Parathyroid adenoma (tissue), 2 donors: Measurements from ENCODE around the gene ZC3H15.

ENCODE experiments used
- H2AFZ ChIP-seq: fragments of 300-600 bp; sonication (generic); one replicate; pipeline ENCODE4 v1.7.0; 2017; ENCODE audit warnings: antibody characterized with exemption, mild to moderate bottlenecking
- H3K27ac ChIP-seq: fragments of 300-600 bp; sonication (generic); one replicate; pipeline ENCODE4 v1.7.0; 2017
- H3K27me3 ChIP-seq: fragments of 300-600 bp; sonication (generic); one replicate; pipeline ENCODE4 v1.7.0; 2017; ENCODE audit warnings: low read length; ENCODE audit not compliant: control insufficient read depth, insufficient read depth
- H3K36me3 ChIP-seq: fragments of 300-600 bp; sonication (generic); one replicate; pipeline ENCODE4 v1.7.0; 2017; ENCODE audit warnings: low read length; ENCODE audit not compliant: control insufficient read depth, insufficient read depth
- H3K4me1 ChIP-seq: fragments of 300-600 bp; sonication (generic); one replicate; pipeline ENCODE4 v1.7.0; 2017; ENCODE audit warnings: control low read depth
- H3K4me2 ChIP-seq: fragments of 300-600 bp; sonication (generic); one replicate; pipeline ENCODE4 v1.7.0; 2017; ENCODE audit warnings: low read length
- H3K4me3 ChIP-seq: fragments of 300-600 bp; sonication (generic); one replicate; pipeline ENCODE4 v1.7.0; 2017; ENCODE audit warnings: low read depth, low read length
- H3K79me2 ChIP-seq: fragments of 300-600 bp; sonication (generic); one replicate; pipeline ENCODE4 v1.7.0; 2017; ENCODE audit warnings: control low read depth
- H3K9ac ChIP-seq: fragments of 300-600 bp; sonication (generic); one replicate; pipeline ENCODE4 v1.7.0; 2017; ENCODE audit warnings: mild to moderate bottlenecking
- H3K9me3 ChIP-seq: fragments of 300-600 bp; sonication (generic); one replicate; pipeline ENCODE4 v1.7.0; 2017; ENCODE audit warnings: low read length; ENCODE audit not compliant: control insufficient read depth
- TF ChIP-seq, protein P1 (sequence below): fragments of 300-600 bp; sonication (generic); IDR thresholded peaks from one replicate; pipeline ENCODE4 v1.7.0; 2017; ENCODE audit warnings: antibody characterized with exemption, mild to moderate bottlenecking
- donor health status: primary hyperparathyroidism.

ZC3H15 gene

DNA sequence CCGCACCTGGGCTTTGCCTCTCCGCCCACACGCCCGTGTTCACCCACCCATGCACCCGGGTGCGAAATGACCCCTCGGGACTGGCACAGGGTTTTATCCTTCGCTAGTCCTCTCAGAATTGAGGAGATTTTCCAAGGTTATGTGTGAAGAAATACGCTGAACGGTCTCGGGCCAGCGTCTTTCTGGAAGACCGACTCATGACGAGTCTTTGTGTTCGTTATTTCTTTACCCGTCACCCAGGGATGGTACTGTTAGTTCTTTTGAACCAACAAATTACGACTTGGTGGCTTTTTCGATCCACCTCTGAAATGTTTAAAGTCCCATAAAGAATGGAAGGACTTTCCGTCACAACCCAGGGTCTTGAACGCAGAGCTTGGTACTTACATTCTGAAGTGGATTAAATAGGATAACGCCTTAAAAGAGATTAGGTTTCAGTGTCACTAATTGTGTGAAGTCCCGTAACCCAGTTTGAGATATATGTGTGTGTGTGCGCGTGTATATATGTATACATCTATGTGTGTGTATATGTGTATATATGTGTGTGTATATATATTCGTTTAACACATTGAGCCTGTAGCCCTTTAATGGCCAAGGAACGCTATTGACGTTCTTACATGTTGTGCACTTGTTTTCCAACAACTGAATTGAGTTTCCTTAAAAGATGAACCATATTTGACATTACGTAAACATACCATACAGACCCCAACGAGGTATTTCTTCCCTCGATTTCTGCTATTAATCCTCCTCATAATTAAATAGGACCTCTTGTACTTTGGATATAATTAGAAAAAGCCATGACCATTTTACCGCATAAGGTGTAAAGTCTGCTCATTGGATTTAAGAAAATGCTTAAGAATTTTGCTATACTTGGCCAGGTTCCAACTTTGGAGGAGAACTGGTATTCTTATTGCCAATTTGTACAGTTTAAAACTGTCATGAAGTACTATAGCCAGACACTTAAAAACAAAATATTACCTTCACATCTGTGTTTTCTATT, 889 bp downstream of the ZC3H15 start:
- Histone ChIP-seq H3K4me1 (peaks cover 7% of the 10 kb centered on the region), H3K9me3 (no peaks in the 10 kb centered on the region), H3K9ac (peak overlapping the region; percentile 73), H3K27me3 (no peaks in the 10 kb centered on the region), H3K4me2 (peak overlapping the region; percentile 84), H2AFZ (peak overlapping the region; percentile 91), H3K27ac (peak overlapping the region; percentile 89), H3K79me2 (peaks cover 44% of the 10 kb centered on the region), H3K4me3 (peak overlapping the region; percentile 79), H3K36me3 (no peaks in the 10 kb centered on the region)
- TF ChIP-seq, protein P1, sequence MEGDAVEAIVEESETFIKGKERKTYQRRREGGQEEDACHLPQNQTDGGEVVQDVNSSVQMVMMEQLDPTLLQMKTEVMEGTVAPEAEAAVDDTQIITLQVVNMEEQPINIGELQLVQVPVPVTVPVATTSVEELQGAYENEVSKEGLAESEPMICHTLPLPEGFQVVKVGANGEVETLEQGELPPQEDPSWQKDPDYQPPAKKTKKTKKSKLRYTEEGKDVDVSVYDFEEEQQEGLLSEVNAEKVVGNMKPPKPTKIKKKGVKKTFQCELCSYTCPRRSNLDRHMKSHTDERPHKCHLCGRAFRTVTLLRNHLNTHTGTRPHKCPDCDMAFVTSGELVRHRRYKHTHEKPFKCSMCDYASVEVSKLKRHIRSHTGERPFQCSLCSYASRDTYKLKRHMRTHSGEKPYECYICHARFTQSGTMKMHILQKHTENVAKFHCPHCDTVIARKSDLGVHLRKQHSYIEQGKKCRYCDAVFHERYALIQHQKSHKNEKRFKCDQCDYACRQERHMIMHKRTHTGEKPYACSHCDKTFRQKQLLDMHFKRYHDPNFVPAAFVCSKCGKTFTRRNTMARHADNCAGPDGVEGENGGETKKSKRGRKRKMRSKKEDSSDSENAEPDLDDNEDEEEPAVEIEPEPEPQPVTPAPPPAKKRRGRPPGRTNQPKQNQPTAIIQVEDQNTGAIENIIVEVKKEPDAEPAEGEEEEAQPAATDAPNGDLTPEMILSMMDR: no peak

DNA sequence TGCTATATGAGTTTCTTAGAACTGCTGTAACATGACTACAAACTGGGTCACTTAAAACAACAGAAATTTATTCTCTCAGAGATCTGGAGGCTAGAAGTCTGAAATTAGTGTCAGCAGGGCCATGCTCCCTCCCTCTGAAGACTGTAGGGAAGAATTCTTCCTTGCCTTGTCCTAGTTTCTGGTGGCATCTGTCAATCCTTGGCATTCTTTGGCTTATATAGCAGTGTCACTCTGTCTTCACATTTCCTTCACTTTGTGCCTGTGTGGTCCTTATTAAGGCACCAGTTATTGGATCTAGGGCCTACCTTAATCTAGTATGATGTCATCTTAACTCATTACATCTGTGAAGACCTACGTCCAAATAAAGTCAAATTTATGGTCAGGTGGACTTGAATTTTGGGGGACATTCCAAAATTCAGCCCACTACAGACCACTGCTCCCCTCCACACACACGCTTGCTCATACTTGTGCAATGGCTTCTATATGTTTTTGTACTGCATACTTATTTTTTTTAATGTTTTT, 7.6 kb downstream of the ZC3H15 start:
- TF ChIP-seq, protein P1: no peak
- H3K27me3 ChIP-seq: no peaks in the 10 kb centered on the region
- no peak overlapping the region for H3K9ac ChIP-seq
- H3K4me3 ChIP-seq: no peak overlapping the region
- no peaks in the 10 kb centered on the region for H3K36me3 ChIP-seq
- H2AFZ ChIP-seq: no peak overlapping the region
- no peak overlapping the region for H3K4me2 ChIP-seq
- peaks cover 57% of the 10 kb centered on the region for H3K79me2 ChIP-seq
- no peak overlapping the region for H3K27ac ChIP-seq
- peaks cover 5% of the 10 kb centered on the region for H3K4me1 ChIP-seq
- H3K9me3 ChIP-seq: no peaks in the 10 kb centered on the region

DNA sequence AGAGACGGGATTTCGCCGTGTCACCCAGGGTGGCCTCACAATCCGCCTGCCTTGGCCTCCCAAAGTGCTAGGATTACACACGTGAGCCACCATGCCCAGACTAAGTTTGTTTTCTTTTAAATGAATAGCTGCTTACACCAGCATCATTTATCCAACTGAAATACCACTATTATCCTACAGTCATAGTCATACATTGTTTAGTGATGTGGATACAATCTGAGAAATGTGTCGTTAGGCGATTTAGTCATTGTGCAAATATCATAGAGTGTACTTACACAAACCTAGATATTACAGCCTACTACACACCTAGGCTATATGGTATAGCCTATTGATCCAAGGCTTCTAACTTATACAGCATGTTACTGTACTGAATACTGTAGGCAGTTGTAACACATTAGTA, 10.3 kb downstream of the ZC3H15 start:
- Histone ChIP-seq H3K9me3 (no peaks in the 10 kb centered on the region), H3K9ac (no peak overlapping the region), H2AFZ (no peak overlapping the region), H3K4me1 (peaks cover 5% of the 10 kb centered on the region), H3K27ac (no peak overlapping the region), H3K4me2 (no peak overlapping the region), H3K36me3 (no peaks in the 10 kb centered on the region), H3K27me3 (no peaks in the 10 kb centered on the region), H3K79me2 (peaks cover 33% of the 10 kb centered on the region), H3K4me3 (no peak overlapping the region)
- TF ChIP-seq, protein P1: no peak

DNA sequence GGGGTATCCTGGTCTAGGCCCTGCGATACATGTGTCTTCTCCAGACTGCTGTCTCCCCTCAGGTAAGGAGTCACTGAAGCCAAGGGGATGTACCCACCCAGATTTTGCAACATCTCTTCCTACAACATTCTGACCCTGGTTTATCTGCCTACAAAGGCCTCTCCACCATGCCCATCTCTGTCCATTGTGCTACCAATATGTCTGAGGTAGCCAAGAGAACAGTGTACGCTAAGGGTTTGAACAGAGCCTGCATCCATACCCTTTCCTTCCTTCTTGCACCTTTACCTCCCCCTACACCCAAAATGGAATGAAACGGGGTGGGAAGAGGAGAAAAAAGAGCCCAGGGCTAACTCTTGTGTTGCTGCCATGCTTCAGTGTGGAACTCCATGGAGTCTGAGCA, 11.9 kb downstream of the ZC3H15 start:
- no peak overlapping the region for H3K9ac ChIP-seq
- H3K9me3 ChIP-seq: no peaks in the 10 kb centered on the region
- H3K79me2 ChIP-seq: peaks cover 23% of the 10 kb centered on the region
- no peak overlapping the region for H3K4me2 ChIP-seq
- TF ChIP-seq, protein P1: no peak
- no peaks in the 10 kb centered on the region for H3K36me3 ChIP-seq
- H3K27me3 ChIP-seq: no peaks in the 10 kb centered on the region
- H3K27ac ChIP-seq: no peak overlapping the region
- H3K4me1 ChIP-seq: peaks cover 3% of the 10 kb centered on the region
- H3K4me3 ChIP-seq: no peak overlapping the region
- H2AFZ ChIP-seq: no peak overlapping the region
